Esophagus muscularis mucosa (tissue), 3 donors: ENCODE measurements around the gene DGKA.

Experiments used
- CTCF ChIP-seq, 3 experiments: fragments of 200-600 bp in 2 of 3; fragments of 450-650 bp in 1 of 3; sonication (generic) in 2 of 3; IDR thresholded peaks; one replicate each; pipeline ENCODE4 v1.5.1; 2017 to 2019; ENCODE audit warnings: antibody characterized with exemption in 3 of 3, mild to moderate bottlenecking in 2 of 3, moderate library complexity in 1 of 3
- POLR2A ChIP-seq: fragments of 450-650 bp; IDR thresholded peaks from one replicate; pipeline ENCODE4 v1.6.1; 2017; ENCODE audit warnings: antibody characterized with exemption, moderate library complexity, mild to moderate bottlenecking, low read depth
- POLR2AphosphoS5 ChIP-seq, 2 donors: sonication (generic); formaldehyde crosslinking; IDR thresholded peaks; one replicate each; pipeline ENCODE4 v1.6.1; 2017; ENCODE audit warnings: antibody characterized with exemption in 2 of 2

GRCh38 chr12:55955800-55956508 is 25.0 kb downstream of the DGKA start:
- no peak for TF ChIP-seq CTCF (IDR thresholded peaks at IDR 0.05)
- TF ChIP-seq POLR2A: no peak
- no peak for TF ChIP-seq POLR2AphosphoS5 (IDR thresholded peaks at IDR 0.05)
